GM18520 (cell line): ENCODE results near the gene EBF3.

ENCODE experiments used
- ATAC-seq: cut with Tn5 transposase; IDR thresholded peaks from one replicate; pipeline ENCODE4 v1.9.1; 2021; ENCODE audit not compliant: unreplicated experiment

EBF3 gene

DNA sequence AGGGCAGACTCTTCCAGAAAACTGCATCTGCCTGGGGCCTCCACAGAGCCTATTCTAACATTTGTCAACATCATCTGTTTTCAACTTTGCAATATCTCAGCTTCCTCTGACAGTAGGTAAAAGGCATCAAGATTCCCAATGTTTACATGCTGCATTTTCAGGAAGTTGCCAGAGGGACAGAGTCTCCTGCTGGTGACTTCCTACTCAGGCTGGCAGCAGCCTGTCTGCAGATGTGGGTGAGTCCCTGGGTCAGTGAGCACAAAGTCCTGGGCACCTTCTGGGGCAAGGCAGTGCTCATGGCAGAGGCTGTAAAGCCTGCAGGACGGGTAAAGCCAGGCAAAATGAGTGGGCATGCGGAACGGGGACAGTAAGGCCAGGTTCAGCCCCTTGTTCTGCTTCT is 69.4 kb downstream of the EBF3 start:
- no peak for ATAC-seq

DNA sequence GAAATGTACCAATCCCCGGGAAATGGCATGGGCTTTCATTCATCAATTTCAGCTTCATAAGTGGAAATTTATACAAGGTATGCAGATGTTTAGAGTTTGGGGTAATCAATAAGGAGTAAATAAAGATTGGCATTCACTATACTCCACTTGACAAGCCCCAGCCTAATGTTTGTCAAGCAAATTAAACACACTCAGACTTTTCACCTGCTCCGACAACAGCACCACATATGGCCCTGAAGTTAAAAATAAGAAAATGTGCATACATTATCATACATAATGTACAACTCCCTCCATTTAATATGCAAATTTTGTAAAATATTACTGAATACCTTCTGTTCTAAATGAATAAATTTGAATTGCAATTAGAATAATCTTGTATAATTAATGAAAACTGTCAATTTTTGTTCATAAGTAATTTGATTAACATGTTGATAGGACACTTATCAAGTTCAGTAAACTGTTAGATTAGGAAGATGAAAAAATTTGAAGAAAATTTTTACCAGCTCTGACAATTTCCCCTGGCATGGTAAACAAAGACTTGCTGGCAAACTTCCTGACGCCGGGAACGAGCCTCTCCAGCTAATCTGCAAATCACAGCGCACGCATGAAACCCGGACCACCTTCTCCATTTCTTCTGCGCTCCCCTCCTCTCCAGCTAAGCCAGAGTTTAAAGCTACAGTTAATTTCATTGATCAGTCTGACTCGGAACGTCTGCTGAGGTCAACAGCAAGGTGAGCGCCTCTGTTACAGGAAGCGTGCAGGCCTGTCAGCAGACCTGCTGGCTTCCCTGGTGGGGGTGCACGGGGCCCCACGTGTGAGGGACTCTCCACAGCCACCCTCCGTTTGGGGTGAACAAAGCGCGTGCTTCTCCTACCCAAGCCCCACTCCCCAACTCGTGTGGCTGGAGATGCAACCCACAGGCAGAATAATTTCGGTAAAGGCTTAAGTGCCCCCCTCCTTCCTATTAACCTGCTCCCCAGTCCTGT is 70.7 kb downstream of the EBF3 start:
- no peak for ATAC-seq

DNA sequence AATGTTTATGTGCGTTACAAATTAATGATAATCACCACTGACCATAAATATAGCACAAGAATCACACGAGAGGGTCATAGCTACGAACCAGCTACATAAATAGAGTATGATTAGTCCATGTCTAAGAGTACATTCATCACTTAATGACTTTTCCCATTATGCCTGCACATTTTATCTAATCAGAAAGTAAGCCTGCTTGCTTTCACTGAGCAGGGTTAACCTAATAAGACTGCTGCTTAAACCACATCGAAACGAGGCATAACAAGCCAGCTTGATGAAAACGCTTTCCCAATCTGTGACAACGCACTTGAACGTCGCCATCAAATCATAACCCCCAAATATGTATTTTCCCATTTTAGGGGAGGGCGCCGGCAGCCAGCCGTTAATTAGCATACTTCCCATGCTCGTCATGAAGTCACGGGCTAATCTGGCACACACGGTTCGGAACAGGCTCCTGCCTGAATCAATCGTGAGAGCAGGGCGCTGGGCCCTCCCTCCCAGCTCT is 71.5 kb downstream of the EBF3 start:
- no peak for ATAC-seq

DNA sequence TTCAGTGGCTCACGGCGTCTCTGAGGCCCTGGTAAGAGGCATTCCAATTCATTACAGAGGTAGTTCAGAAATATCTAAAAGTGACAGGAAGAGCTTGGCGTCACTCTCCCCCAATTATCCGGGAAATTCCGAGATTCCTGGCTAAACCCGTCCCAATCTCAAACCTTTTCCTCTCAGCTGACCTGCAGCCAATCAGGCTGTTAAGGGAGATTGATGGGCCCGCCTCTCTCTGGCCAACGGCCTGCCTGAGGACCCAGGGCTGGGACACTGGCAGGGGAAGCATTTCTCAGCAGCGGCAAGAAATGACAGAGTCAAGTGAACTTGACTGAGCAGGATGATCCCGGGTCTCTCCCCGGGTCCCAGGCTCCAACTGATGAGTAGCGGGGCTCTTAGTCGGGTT is 72.3 kb downstream of the EBF3 start:
- no peak for ATAC-seq

DNA sequence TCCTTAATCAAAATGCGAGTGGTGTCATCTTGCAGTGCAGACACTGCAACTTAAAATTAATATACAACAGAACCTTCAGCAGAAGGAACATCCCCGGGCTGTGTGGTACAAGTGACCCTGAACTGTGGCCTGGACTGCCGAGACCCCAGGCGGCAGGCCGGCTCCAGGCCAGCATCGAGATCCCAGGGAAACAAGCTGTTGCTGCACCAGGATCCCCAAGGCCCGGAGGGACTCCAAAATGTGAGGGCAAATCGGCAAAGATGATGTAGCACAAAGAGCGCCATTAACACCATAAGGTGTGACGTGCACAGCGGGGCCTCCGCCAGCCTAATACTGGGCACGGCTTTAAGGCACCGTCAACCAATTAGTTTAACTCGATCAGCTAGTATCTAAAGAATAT is 73.9 kb downstream of the EBF3 start:
- ATAC-seq, result no peak

DNA sequence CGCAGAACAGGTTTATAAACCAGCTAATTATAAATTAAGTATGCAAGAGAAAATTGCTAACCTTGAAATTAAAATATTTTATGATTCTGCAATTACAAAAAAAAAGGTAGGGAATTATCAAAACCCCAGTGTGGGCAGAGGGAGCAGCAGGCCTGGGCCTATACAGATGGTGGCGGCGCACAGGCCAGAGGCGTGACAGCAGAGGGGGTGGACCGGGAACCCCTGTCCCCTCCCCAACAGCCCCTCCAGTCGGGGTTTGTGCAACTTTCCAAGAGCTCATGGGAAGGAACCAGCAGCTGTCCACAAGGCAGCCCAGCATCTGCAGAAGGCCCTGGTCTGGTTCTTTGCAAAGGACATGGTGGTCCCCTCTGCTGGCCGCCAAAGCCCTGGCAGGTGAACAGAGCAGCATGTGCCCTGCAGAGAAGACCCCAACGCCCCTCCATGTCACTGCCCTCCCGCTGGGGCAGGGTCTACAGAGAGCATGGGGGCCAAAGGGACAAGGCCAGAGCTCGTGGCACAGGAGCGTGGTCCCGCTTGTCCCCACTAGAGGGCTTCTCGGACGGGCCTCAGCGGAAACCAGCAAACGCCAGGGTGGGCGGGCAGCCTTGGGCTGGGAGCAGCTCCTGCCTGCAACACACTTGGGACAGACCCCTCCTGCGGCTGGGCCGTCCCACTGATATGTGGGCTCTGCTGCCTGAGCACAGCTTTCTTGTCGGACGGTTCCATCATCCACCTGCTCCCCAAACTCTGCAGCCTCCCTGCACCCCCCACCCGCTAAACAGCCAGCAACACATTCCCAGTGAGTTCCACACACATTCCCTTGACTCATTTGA is 75.1 kb downstream of the EBF3 start:
- no peak for ATAC-seq

DNA sequence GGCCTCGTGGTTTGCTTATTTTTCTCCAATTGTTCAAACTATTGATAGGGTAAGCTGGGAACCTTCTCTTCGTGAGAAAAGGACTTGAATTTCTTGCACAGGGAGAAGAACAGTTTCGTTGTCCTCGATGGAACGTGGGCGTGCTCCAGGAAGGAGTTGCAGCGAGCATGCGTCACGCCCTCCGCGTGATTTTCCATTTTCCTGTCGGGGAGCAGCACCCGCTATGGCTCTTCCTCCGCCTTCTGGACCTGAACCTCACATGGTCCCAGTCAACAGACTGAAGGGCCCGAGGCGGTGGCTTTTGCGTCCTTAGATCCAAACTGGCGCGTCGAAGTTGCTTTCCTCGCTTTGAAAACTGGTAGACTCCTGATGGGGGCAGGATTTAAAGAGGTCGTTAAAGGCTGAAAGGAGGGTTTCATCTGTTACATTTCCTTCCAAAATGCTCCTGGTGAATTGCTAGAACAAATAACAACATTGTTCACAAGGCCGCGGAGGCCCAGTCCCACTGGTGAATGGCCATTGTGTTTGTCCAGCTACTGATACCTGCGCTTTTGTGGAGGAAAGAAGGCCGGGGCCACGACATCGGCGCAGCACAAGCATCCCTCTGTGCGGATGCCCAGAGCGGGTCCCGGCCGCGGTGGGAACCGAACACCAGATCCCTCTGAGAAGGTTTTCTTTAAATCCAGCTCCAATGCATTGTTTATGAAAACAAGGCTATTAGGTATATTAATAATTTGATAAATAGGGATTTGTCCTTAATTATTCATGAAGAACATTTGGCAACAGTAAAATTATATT is 75.9 kb downstream of the EBF3 start:
- ATAC-seq, result no peak

DNA sequence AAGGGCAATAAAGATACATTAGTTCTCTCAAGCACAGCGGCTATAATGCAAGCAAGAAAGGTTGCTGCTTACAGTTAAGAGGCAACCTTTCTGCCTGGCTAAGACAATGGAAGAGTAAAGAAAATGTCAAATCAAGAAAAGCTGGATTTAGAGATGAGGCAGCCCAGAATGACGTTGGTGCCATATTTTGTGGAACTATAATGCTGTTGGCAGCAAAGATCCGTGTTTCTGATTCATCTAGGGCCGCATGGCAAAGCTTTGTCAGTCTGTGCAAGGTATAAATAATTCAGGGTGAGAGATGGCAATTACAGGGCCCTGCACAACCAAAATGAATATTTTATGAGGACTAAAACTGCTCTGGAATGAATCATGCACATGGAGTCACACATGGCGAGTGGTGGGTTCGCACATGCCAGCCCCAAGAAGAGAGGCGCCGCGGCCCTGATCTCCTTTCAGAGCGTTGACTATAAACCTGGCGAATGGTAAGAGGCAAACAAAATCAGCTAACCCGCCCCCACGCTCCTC is 76.6 kb downstream of the EBF3 start:
- ATAC-seq, result no peak

DNA sequence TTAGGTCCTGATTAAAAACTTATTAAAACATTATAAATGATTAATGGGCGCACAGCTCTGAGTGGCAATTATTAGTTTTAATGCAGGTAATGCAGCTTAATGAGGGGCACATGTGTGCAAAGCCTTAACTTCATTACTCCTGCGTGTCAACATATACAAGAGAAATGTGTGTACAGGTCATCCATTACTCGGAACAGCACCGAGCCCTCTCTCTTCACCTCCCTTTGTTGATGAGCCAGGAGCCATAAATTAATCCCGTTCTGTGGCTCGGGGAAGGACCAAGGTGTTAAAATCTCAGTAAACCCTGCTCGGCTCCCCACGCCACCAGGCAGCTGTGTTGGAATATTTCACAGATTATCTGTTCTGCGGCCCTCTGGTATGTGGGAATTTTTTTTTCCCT is 77.8 kb downstream of the EBF3 start:
- ATAC-seq, result no peak

DNA sequence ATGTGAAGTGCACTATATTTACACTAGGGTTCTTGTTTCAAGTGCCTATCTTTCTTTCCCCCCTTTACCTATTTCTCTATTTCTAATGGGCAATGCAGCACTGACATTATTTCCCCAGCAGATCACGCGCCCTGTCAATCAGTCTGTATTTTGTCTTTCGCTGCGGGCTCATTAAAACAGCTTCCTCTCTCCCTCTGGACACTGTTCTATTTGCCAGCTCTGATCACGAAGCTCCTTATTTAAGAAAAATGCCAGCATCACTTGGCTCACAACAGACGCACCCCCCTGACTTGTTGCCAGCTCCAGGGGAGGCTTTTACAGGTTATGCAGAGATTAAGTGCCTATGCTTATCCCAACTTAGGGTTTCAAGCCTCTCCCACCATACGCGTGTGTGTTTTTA is 78.5 kb downstream of the EBF3 start:
- no peak for ATAC-seq

DNA sequence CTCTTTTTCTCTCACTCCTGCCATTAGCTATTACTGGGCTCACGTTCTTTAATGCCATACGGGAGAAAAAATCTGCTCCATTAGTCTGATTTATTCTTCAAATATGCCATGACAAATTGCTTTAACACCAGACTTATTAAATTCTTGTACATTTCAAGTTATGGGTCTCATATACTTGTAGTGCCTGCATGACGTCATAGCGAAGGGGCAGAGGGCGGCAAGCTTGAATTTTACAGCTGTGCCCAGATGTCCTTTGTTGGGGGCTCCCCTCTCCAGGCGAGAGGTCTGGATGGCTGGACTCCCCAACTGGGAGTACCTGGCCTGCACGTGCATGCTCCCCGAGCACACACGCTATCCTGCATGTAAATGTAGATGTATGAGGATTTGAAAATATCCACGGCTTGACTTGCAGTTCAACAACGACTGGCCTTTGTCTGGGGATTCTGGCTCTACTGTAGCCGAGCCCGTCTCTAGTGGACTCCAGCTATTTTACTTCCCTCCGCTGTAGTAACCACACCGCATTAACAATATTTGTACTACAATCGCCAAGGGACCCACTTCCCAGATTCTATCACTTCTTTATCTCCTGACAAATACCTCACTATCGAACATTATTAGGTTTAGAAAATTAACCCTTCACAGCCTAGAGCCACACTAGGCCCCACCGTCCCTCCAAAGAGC is 79.5 kb downstream of the EBF3 start:
- ATAC-seq, result no peak

DNA sequence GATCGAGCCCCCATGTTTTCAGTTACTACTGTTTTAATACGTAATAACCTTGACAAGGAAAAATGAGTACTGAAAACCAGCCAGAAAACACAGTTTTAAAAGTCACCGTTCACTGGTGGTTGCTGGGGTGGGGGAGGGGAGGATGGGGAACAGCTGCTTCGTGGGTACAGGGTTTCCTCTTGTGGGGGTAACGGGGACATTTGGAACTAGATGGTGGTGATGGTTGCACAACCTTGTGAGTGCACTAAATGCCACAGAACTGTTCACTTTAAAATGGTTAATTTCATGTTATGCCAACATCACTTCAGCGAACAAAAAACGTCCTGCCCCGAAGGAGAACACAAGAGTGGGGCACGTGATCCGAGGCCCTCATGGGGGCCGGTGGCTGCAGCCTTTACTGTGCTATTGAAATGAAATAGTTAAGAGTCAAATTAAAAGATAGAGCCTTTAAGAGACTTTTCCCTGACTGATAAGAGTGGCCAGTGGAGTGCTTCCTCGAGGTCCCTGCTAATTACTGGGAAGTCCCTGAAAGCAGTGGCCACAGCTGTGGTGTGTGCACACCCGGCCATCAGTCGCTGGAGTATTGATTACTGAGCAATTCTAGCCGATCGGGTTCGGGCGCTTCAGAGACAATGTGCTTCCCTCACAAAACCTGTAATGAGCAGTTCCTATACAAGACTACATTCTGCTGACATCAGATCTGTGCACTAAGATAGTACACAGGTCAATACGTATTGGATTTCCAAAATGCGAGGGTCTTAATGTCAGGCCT is 80.3 kb downstream of the EBF3 start:
- no peak for ATAC-seq

DNA sequence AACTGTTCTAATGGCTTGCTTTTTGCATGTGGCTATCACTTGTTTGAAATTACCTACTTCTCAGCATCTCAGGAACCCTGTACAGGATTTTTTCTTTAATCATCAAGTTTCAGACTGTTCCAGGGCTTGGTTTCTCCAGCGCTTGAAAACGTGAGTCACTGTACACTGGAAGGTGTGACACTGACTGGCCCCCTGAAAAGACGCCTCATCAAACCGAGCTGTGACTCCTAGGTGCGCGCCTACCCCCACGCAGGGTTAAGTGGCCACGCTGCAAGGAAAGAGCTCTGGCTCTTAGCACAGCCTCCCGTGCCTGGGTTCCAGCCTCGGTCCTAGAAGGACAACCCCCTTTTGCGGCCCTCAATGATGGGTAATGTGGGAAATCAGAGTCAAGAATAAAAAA is 81.0 kb downstream of the EBF3 start:
- ATAC-seq, result no peak

DNA sequence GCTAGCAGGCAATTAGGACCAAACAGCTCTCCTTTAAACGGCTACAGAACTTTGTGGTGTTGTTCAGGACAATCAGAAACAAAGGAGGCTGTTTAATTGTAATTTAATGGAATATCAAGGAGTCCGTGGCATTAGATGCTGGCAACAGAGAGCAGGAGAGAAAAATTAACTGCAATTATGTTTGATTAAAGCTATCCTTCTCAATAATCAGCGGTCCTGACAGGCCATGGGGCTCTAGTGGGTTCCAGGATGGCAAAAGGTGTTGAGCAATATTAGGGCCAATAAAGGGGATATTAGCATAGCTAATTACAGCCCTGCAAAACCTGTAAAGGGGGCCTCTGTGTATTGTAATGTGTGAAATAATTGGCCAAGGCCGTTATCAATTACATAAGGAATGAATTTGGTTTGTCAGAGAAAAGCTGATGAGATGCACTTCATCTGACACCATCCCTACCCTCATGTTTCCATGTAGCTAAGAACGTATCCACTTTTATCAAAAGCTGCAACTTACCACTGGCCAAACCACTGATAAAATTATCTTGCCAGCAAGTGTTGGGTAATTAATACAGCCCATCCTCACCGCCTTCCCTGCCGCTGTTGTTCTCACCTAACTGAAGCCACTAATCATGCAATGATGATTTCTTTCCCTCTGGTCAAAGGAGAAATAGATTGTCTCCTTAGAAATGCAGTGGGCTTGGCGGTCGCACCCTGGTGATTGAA is 81.6 kb downstream of the EBF3 start:
- no peak for ATAC-seq

DNA sequence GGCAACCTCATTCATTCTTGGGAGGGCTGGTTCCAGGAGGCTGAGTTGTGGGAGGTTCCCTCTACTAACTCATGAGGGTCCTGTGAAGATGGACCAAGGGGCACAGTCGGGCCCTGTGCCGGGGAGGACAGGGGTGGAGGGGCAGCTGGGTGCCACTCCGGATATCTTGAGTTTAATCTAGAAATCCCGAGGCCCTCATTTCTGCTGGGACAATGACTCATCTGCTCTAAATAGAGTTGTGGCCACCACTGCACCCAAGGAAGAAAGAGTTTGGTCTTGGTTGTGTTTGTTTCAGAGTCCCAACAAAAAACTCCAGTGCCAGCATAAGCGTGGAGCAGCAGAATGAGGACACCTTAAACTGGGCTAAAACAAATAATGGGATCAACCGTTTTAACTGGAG is 82.4 kb downstream of the EBF3 start:
- no peak for ATAC-seq

DNA sequence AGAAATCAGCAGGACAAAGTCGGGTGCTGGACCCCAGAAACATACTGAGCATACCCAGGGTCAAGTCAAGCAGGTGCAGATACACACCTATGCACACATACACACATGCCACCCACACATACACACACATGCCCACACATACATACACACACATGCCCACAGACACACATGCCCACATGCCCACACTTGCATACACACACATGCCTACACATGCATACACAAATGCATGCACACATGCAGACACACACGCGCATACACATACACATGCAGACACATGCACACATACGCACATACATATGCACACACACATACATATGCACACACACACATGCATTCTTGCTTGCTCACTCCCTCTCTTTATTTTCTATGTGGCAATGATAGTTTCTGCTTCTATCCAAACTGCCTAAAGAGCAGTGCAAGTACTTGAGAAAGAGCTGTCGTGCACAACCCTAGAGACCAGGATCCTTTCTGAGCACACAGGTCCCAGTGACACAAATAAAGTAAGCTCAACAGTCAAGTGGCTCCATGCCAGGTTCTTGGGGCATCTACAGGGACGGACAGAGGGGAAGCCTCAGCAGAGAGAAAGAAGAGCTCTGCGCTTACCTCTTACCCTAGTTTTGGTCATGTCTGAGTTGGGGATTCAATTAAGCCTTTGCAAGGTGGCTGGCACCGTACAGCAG is 83.7 kb downstream of the EBF3 start:
- no peak for ATAC-seq

DNA sequence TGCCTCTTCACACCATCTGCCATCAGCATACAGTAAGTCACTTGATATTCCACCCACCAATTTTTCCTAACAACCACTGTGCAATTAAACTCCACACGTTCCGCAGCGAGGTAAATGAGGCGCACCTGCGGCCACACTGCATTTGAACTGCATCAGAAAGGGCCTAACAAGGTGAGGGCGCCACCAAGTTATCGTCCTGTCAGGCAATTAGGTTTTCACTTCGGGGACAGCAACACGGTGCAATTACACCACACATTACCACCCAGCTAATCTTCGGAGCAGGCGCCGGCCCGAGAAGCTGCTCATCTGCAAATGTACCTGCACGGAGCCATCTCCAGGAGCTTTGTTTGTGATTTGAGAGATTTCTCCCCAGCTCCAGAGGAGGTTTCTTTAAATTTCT is 84.4 kb downstream of the EBF3 start:
- ATAC-seq, result no peak

DNA sequence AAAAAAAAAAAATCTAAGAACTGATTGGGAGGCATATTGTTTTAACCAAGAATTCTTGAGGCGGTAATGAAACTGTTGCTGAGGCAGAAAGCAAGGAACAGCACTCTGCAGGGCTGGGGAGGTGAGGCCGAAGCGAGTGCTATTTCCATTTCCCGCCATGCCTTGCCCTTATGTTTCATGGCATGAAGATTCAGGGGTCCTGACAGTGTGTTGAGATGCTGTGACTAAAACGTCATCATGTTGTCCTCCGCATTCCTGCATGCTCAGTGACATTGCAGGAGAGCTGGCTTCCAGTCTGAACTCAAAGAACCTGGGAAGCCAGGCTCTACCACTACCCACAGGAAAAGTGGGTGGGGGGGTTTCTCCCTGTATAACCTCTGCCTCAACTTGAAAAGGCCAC is 85.2 kb downstream of the EBF3 start:
- no peak for ATAC-seq
